Endodermal cell (in vitro differentiated cells): ENCODE data around the gene RBMS1. TPM values are rescaled to one million over a fixed set of nuclear protein-coding genes. Genes with fewer than 3 reads are reported as not detected.

Source experiments
- DNase-seq: peaks from one replicate; pipeline ENCODE4 v3.0.0-alpha.2; 2017
- H3K27ac ChIP-seq: 2 replicates; pipeline ENCODE4 v1.5.1; 2013; ENCODE audit warnings: mild to moderate bottlenecking, low read depth, low read length, moderate library complexity
- H3K27me3 ChIP-seq: 2 replicates; pipeline ENCODE4 v1.6.1; 2013; ENCODE audit warnings: mild to moderate bottlenecking, low read length, moderate library complexity; ENCODE audit not compliant: insufficient read depth, control insufficient read depth, poor library complexity, severe bottlenecking
- H3K36me3 ChIP-seq: 2 replicates; pipeline ENCODE4 v1.7.0; 2013; ENCODE audit warnings: mild to moderate bottlenecking, low read length, moderate library complexity; ENCODE audit not compliant: control insufficient read depth, insufficient read depth
- H3K4me1 ChIP-seq: one replicate; pipeline ENCODE4 v1.7.0; 2013; ENCODE audit warnings: low read length; ENCODE audit not compliant: control insufficient read depth, insufficient read depth
- H3K4me3 ChIP-seq: 2 replicates; pipeline ENCODE4 v1.5.1; 2013; ENCODE audit warnings: mild to moderate bottlenecking, low read length, moderate library complexity
- H3K9ac ChIP-seq: 2 replicates; pipeline ENCODE4 v1.6.1; 2013; ENCODE audit warnings: mild to moderate bottlenecking, low read length, moderate library complexity; ENCODE audit not compliant: poor library complexity, severe bottlenecking; ENCODE audit errors: extremely low read depth
- H3K9me3 ChIP-seq: 2 replicates; pipeline ENCODE4 v1.6.1; 2013; ENCODE audit warnings: mild to moderate bottlenecking, low read length, moderate library complexity; ENCODE audit not compliant: control insufficient read depth
- H3K27ac Mint-ChIP-seq: 2 replicates; pipeline ENCODE4 v1.8.0; 2020; ENCODE audit warnings: mixed read lengths
- H3K27me3 Mint-ChIP-seq: 2 replicates; pipeline ENCODE4 v1.8.0; 2021; ENCODE audit warnings: mild to moderate bottlenecking, mixed read lengths; ENCODE audit not compliant: insufficient read depth
- H3K36me3 Mint-ChIP-seq: 2 replicates; pipeline ENCODE4 v1.8.0; 2020; ENCODE audit warnings: low read depth, mixed read lengths
- H3K4me1 Mint-ChIP-seq: 2 replicates; pipeline ENCODE4 v1.8.0; 2020; ENCODE audit warnings: mixed read lengths
- H3K4me3 Mint-ChIP-seq: 2 replicates; pipeline ENCODE4 v1.8.0; 2020; ENCODE audit warnings: mild to moderate bottlenecking, moderate library complexity, mixed read lengths
- H3K9me3 Mint-ChIP-seq: 2 replicates; pipeline ENCODE4 v1.8.0; 2020; ENCODE audit warnings: mild to moderate bottlenecking, mixed read lengths
- CTCF ChIP-seq: fragments of 200-600 bp; sonication (generic); conservative IDR thresholded peaks from 2 replicates; pipeline ENCODE4 v1.5.0; 2021; ENCODE audit warnings: antibody characterized with exemption, mild to moderate bottlenecking
- WGBS, 2 experiments: methylation state at CpG; one replicate each; pipeline versions ENCODE4 v1.1.5 to v1.1.7; 2013; ENCODE audit warnings: missing lambda C conversion rate in 2 of 2, mixed read lengths in 1 of 2; ENCODE audit not compliant: insufficient coverage in 1 of 2, insufficient read length in 1 of 2; 5-methylcytosine and 5-hydroxymethylcytosine counted together
- total RNA-seq, 2 donors: library from RNA; stranded (reverse); fragmentation: NEBNext Ultra II Directional in 1 of 2; extraction: Animal tissue kit (Norgen Biotek cat#: 25700) in 1 of 2; gene quantifications; 2 replicates in 1 of 2; 3 replicates in 1 of 2; pipeline ENCODE4 v1.2.1, GENCODE V29; 2021

The RBMS1 gene
- total RNA-seq, 2 donors from 2014 or later: 90.7 to 124 TPM

- peaks cover 7% of the 10 kb centered on the region for H3K27me3 Mint-ChIP-seq
- Histone ChIP-seq H3K27ac (peak overlapping the region; percentile 13), H3K9ac (no peak overlapping the region), H3K27me3 (no peaks in the 10 kb centered on the region), H3K36me3 (no peaks in the 10 kb centered on the region), H3K9me3 (no peaks in the 10 kb centered on the region), H3K4me1 (peaks cover 10% of the 10 kb centered on the region), H3K4me3 (no peak overlapping the region)
- 17 to 27% methylated on average over 1 to 2 of the region's 2 CpGs for WGBS, 2 experiments
- no peak overlapping the region for H3K4me3 Mint-ChIP-seq
- H3K36me3 Mint-ChIP-seq: peaks cover 8% of the 10 kb centered on the region
- H3K4me1 Mint-ChIP-seq: peaks cover 28% of the 10 kb centered on the region
- TF ChIP-seq CTCF: no peak
- DNase-seq: no peak
- H3K27ac Mint-ChIP-seq: no peak overlapping the region
- H3K9me3 Mint-ChIP-seq: no peaks in the 10 kb centered on the region
Observed at GRCh38 chr2:160397530-160397865, 96.1 kb downstream of the RBMS1 start.

- no peaks in the 10 kb centered on the region for H3K4me1 ChIP-seq
- H3K36me3 ChIP-seq: no peaks in the 10 kb centered on the region
- no peaks in the 10 kb centered on the region for H3K27me3 Mint-ChIP-seq
- peaks cover 8% of the 10 kb centered on the region for H3K36me3 Mint-ChIP-seq
- peaks cover 28% of the 10 kb centered on the region for H3K4me1 Mint-ChIP-seq
- H3K9ac ChIP-seq: no peak overlapping the region
- H3K27me3 ChIP-seq: no peaks in the 10 kb centered on the region
- no peak overlapping the region for H3K27ac ChIP-seq
- H3K9me3 Mint-ChIP-seq: no peaks in the 10 kb centered on the region
- no peaks in the 10 kb centered on the region for H3K9me3 ChIP-seq
- no peak for TF ChIP-seq CTCF
- H3K4me3 Mint-ChIP-seq: no peak overlapping the region
- DNase-seq: no peak
- peak overlapping the region; percentile 4 for H3K27ac Mint-ChIP-seq
- WGBS, 2 experiments: 81% methylated on average over 1 of the region's 1 CpG; no CpG with 5 or more reads in 1 of the 2 experiments
- H3K4me3 ChIP-seq: no peak overlapping the region
Observed at GRCh38 chr2:160394153-160394552, 99.5 kb downstream of the RBMS1 start.

- no peaks in the 10 kb centered on the region for H3K4me1 ChIP-seq
- no peaks in the 10 kb centered on the region for H3K27me3 ChIP-seq
- H3K27me3 Mint-ChIP-seq: no peaks in the 10 kb centered on the region
- no peak for TF ChIP-seq CTCF
- no peaks in the 10 kb centered on the region for H3K9me3 ChIP-seq
- H3K36me3 Mint-ChIP-seq: peaks cover 8% of the 10 kb centered on the region
- no peak overlapping the region for H3K9ac ChIP-seq
- H3K4me3 ChIP-seq: no peak overlapping the region
- no peaks in the 10 kb centered on the region for H3K9me3 Mint-ChIP-seq
- H3K36me3 ChIP-seq: no peaks in the 10 kb centered on the region
- no peak overlapping the region for H3K27ac Mint-ChIP-seq
- peaks cover 46% of the 10 kb centered on the region for H3K4me1 Mint-ChIP-seq
- no peak overlapping the region for H3K27ac ChIP-seq
- 96% methylated on average over 3 of the region's 3 CpGs; no CpG with 5 or more reads in 1 of the 2 experiments for WGBS, 2 experiments
- DNase-seq: no peak
- H3K4me3 Mint-ChIP-seq: no peak overlapping the region
Observed at GRCh38 chr2:160392201-160392600, 101.4 kb downstream of the RBMS1 start.
